ENCODE measurements around the gene ZCWPW2.

ZCWPW2 gene

DNA sequence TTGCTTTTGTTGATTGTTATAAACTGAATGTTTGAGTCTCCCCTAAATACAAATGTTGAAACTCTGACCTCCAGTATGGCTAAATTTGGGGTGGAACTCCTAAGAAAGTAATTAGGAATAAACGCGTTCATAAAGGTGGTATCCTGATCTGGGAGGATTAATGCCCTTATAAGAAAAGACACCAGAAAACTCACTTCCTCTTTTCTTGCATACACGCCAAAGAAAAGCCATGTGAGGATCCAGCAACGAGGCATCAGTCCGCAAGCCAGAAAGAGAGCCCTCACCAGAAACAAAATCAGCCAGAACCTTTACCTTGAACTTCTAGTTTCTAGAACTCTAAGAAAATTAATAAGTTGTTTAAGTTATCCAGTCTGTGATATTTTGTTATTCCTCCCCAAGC is 37.5 kb downstream of the ZCWPW2 start:
- DNase-seq: no peak

DNA sequence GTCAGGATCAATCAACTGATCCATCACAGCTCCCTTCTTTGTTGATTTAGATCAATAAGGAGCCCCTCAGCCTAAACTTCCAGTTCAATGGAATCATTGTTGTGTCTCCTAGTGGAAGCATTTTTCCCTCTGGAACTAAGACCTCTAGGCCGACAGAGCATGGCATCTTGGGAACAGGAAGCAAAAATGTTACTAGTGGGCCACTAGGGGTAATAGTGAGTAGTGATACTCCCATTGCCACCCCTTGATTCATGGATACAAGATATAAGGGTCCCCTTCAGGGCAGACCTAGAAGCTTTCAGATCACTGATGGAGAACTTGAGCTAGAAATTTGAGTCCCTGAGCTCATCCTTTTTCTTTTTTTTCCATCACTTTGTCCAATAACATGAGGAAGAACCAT is 40.5 kb downstream of the ZCWPW2 start:
- no peak for DNase-seq

DNA sequence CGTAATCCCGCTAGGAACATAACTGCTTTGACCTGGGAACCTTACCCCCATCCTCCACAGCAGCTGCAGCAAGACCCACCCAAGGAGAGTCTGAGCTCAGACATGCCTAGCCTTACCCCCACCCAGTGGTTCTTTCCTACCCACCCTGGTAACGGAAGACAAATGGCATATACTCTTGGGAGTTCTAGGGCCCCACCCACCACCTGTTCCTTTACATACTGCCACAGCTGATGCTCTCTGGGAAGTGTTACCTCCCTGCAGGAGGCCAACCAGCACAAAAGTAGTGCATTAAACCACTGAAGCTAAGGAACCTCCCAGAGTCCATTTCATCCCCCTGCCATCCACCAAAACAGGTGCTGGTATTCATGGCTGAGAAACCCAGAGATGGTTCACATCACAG is 50.7 kb downstream of the ZCWPW2 start:
- no peak for DNase-seq

DNA sequence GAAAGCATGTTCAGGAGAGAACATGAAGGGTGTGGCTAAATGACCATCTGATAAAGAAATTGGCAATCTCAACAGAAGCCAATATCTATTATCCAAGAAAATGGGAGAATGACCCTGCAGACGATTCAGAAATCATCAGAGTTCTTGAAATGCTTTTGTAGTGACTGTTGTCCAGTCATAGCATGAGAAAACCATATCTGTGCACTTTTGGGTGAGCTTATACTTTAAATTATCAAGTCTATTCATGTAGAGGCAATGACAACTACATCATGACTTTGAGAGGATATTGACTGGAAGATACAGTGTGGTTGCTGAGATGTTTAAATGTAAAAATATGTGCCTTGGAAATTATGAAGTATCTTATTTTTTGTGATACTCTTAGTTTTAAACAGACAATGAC is 57.7 kb downstream of the ZCWPW2 start:
- no peak for DNase-seq

DNA sequence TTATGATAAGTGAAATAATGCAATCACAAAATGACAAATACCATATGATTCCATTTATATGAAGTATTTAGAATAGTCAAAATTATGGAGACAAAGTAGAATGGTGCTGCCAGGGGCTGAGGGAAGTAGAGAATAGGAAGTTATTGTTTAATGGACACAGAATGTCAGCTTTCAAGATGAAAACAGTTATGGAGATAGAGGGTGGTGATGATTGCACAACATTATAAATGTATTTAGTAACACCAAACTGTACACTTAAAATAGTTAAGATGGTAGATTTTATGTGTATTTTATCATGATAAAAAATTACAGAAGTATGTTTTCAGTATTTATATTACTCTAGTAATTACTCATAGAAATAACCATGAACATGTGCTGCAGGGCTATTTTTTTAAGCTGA is 100.9 kb downstream of the ZCWPW2 start:
- no peak for DNase-seq

DNA sequence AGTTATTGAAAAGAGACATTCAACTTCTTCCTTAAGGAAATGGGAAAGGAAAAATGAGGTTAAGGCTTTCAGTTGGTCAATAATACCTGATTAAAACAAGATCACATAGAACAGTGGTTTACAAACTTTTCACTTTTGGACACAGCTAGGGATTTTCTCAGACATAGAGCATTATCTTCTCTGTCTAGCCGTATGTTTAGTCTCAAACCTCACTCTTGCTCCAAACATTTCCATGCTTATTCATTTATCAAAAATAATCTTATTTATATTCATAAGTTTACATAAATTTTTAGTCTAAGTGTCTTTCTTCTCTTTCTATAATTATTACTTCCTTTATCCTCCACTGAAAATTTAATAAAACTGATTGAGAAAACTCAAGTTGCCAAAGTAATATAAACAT is 114.3 kb downstream of the ZCWPW2 start:
- DNase-seq: no peak

DNA sequence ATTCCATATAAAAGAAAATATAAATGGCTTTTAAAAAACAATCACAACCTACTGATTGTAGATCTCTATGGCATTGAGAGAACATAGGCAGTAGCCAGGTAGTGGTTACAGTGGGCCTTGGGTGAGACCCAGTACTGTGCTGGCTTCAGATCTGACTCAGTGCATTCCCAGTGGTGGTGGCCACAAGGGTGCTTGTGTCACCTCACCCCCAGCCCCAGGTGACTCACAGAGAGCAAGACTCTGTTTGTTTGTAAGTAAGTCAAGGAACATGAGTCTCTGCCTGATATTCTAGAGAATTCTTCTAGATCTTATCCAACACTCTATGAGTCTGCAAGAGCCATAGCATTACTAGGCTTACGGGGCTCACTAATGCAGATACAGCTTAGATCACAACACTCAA is 118.9 kb downstream of the ZCWPW2 start:
- no peak for DNase-seq

DNA sequence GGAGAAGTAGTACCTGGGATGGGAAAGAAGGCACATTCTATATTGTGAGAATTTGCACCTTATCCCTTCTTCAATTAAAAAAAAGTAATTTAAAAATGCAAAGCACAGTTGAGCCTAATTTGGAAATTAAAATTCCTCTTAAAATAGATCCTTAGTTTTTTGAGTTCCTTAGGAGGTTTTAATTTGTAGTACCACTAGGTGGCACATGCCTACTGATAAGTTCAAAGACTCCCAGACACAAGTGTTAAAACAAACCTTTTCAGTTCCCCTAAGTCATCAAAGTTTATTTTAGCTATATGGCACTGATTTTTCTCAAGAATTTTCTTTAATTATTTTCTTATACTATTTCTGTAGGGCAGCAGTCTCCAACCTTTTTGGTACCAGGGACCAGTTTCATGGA is 127.7 kb downstream of the ZCWPW2 start:
- no peak for DNase-seq

DNA sequence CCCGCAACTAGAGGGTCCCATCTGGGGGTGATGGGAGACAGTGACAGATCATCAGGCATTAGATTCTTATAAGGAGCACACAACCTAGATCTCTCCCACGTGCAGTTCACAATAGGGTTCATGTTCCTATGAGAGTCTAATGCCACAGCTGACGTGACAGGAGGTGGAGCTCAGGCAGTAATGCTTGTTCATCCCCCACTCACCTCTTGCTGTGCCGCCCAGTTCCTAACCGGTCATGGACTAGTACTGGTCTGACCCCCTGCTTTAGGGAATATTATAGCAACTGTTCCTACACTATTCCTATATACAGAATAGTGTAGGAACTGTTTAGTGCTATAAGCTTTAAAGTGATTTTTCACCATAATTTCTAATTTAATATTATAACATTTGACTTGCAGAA is 128.2 kb downstream of the ZCWPW2 start:
- no peak for DNase-seq

DNA sequence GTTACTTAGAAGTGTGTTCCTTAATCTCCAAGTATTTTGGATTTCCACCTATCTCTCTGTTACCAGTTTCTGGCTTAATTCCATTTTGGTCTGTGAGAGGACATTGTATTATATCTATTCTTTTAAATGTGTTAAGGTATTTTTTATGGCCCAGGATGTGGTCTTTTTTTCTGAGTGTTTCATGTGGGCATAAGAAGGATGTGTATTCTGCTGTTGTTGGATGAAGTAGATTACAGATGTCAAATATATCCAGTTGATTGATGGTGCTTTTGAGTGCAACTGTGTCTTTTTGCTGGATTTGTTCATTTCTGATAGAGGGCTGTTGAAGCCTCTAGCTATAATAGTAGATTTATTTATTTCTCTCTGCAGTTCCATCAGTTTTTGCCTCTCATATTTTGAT is 136.6 kb downstream of the ZCWPW2 start:
- no peak for DNase-seq

DNA sequence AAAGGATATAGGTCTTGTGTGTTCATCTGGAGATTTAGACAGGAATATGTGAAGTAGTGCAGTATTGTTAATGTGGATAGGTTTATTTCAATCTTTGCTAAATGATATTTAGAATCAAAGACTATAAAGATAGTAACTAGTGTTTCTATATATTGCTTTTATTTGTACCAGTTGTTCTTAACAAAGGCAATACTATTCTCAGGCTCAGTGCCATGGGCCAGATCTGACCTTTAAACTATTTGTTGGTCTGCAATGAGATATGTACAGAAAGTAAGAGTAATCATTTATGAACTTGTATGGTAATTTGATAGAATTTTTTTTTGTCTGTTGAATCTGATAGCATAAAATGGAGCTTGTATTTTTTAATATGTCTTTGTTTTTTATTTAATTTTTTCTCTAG is 146.8 kb downstream of the ZCWPW2 start:
- no peak for DNase-seq

DNA sequence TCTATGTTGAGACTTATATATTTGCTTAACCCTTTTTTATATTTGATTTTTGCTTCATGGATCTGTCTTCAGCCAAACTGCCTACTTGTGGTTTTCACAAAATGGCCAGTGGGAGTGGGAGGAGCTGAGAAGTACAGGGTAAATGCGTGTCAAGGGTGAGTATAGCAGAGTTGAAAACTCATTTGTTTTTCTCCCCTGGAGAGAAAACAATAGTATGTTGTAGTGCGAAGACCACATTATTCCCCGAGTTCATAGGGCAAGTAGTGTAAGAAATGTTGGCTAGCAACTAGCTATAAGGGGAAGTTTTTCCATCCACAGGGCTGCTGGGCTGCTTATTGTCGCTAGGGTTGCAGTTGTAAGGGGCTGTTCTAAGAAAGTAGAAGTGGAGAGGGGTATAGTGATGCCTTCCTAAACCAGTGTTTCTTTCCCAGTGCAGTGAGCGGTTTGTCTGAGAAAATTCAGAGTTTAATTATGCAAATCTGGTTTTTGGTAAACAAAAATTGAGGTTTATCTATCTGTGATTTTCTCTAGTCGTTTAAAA is 153.9 kb downstream of the ZCWPW2 start:
- no peak for DNase-seq

DNA sequence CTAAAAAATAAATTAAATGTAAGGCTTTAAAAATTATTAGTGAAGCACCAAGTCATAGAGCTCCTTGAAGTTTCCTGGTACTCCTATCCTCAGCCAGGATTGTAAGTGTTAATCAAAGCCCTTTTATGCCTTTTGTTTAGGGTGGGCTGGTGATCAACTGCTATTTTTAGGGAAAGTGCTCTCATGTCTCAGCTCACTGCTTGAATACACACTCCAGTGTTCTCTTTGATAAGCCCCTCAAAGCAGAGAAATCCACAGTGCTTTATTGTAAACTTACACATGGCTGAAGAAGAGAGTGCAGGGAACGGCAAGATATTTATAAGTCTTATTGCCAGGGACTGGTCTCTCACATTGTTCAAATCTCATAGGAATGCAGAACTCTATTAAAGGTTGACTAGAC is 156.5 kb downstream of the ZCWPW2 start:
- DNase-seq: no peak

DNA sequence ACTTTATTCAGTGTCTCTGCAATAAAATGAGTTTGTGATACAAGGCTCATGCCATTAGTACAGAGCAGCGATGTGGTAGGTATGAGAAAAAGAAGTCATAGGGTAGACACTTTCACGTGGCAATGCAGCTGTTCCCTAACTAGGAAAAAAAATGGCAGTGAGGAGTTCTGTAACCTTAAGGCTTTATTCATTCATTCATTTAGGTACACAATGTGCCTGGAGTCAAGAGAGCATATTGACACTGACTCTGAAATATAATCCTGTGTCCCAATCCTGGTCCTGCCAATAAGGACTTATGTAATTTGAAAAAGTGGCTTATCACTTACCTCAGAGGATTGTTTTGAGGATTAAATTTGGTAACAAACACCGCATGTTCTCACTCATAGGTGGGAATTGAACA is 173.1 kb downstream of the ZCWPW2 start:
- no peak for DNase-seq

DNA sequence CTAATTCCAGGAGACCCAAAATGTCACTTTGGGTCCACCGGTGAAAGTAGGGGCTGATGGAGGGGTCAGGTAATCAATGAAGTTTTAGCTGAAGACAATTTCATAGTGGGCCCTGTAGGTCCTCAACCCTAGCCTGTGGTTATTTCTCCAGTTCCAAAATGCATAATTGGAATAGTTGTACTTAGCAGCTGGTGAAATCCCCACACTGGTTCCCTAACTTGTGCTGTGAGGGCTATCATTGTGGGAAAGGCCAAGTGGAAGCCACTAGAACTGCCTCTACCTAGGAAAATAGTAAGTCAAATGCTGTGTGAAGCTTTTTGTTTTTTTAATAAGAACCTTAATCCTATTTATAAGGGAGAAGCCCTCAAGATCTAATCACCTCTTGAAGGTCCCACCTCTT is 193.8 kb downstream of the ZCWPW2 start:
- no peak for DNase-seq

DNA sequence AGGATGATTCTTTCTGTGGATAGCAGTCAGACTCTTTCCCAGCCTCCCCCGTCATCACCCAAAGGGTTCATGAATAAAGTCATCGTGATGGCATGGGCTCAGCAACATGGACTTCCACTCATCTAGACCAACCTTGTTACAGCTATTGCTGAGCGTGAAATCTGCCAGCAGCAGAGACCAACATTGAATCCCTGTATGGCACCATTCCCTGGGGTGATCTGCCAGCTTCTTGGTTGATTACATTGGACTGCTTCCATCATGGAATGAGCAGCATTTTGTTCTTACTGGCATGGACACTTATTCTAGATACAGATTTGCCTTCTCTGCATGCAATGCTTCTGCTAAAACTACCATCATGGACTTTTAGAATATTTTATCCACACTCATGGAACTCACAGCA is 195.7 kb downstream of the ZCWPW2 start:
- DNase-seq: no peak

DNA sequence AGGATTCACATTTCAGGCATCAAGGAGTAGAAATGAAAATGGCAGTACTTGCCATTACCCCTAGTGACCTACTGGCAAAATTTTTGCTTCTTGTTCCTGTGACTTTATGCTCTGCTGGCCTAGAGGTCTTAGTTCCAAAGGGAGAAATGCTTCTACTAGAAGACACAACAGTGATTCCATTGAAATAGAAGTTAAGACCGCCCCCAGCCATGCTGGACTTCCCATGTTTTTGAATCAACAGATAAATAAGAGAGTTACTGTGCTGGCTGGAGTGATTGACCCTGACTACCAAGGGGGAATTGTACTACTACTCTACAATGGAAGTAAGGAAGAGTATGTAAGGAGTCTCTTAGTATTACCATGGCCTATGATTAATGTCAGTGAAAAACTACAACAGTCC is 196.3 kb downstream of the ZCWPW2 start:
- DNase-seq: no peak

DNA sequence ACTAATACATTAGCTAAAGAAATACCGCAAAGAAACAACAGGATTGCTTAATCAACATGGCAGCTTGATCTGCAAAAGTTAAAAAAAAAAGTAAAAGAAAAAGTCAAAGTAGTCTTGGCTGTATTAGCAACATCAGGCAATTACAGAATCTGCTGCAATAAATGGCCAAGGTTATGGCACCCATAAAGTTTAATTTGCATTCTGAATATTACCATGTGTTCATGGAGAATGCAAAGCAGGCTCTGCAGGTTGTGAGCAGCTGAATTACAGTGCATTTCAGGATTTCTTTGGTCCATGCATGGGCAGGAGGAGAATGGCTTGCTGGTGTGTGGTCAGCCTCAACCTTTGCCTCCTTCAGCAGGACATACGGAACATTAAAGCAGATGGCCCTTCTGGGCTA is 199.2 kb downstream of the ZCWPW2 start:
- DNase-seq: no peak

DNA sequence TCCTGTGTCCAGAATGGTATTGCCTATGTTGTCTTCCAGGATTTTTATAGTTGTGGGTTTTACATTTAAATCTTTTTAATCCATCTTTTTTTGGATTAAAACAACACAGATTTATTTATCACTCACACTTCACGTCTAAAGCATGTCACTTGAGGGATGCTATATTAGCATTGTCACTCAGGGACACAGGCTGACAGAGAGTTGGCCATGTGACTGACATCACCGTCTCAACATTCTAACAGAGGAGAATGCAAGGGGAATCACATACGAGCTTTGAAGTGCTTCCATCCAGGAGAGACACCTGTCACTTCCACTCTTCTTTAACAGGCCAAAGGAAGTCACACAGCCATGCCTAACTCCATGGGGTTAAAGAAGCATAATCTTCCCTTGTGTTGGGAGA is 204.7 kb downstream of the ZCWPW2 start:
- no peak for DNase-seq

DNA sequence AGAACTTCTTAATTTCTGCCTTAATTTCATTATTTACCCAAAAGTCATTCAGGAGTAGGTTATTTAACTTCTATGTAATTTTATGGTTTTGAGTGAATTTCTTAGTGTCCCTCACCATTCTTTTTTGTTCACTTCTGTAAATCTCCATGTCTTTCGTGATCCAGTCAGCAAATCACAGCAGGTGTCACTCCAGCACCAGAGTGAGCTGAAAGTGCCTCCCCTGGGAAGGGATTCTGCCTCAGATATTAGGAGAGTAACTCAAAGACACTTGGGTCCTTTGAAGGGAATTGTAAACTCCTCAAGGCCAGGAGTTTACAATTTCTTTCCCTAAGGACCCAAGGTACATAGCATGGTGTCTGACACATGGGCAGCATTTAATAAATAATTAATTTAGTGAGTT is 207.7 kb downstream of the ZCWPW2 start:
- DNase-seq: no peak

DNA sequence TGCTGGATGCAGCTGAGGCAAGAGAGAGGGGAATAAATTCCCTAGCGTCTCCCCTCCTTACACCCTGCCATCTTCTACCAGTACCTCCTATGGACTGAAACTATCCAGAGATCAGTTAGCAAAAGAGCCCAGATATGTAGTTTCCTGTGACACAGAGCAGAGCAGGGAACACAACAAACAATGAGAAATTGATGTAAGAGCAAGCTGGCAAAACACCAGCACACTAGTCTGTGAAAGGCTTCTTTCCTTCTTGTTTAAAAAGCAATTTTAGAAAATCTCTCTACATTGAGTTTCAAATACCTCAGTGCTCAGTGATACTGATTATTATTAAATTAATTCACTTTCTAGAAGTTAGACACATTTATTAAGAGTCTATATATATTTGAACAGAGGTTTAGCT is 215.7 kb downstream of the ZCWPW2 start:
- DNase-seq: no peak

DNA sequence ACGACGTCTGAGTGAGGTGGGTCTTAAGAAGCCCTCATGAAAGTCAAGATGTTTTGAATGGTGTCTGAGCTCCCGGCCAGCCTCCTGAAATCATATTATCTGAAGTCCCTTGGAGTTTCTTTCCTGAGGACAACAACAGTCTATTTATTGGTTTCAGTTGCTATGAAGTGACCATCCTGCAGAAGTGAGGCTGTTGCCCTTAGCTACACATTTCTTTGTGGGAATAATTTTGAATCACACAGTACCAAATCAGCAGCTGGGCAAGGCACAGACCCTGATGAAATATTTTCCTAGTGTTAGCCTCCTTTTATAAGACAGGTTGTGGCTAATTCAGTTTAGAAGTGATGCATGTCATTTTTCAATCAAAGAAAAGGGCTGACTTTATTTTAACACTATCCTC is 220.8 kb downstream of the ZCWPW2 start:
- DNase-seq: no peak

DNA sequence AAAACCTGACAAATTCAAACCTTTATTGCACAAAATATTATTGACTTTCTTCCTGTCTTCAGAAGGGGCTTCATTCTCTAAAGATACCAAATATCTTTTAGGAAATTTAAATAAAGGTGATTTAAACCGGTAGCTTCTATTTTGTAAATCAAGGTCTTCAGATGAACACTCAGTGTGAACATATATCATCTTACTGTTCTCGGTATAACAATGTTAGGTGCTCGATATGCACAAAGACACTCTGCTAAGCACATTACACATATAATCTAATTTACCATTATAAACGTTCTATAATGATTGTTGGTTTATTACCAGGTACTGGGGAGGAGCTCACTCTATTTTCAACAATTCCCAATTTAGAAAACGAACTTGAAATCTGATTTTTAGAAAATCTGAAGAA is 225.5 kb downstream of the ZCWPW2 start:
- DNase-seq: no peak

DNA sequence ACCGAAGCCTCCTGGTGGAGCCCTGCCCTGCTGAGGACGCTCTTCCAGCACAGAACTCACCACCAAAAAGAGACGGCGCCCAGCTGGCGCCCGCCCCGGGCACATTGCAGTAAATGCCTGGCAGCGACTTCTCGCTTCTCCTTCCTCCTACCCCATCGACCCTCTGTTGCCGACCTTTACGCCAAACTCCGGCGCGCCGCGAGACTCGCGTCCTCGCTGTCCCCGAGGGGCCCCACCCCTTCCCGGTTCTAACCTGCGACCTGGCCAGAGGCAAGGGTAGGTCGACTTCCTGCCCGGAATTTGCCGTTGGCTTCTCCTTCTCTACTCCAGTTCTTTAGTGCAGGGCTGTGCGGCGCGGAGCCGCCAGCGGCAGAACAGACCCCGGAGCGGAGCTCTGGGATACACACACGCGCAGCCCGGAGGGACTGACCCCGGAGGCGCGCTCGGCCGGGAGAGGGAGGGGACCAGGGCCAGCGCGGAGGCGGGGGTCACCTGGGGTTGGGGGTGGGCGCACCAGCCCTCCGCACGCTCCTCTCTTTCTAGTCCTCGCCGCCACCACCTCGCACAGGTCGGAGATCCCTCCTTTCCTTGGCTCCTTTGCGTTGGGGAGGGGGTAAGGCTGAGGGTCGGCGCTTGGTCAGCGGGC is 226.7 kb downstream of the ZCWPW2 start:
- no peak for DNase-seq
